ENCODE results near the gene CRISPLD2.

DNA sequence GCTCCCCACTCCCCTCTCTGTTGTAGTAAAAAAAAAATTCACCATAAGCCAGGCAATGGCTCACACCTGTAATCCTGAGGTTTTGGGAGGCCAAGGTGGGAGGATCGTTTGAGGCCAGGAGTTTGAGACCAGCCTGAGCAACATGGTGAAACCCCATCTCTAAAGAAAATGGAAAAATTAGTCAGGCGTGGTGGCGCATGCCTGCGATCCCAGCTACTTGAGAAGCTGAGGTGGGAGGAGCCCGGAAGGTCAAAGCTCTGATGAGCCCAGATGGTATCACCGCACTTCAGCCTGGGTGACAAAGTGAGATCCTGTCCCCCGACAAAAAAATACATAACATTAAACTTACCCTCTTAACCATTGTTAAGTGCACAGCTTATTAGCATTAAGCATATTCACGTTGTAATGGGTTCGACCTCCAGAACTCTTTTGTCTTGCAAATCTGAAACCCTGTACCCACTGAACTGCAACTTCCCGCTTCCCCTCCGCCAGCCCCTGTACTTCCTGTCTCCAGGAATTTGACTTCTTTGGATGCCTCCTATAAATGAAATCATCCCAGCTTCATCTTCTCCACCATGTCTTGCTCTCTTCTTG is 66.8 kb downstream of the CRISPLD2 start:
- TF ChIP-seq, protein P1, sequence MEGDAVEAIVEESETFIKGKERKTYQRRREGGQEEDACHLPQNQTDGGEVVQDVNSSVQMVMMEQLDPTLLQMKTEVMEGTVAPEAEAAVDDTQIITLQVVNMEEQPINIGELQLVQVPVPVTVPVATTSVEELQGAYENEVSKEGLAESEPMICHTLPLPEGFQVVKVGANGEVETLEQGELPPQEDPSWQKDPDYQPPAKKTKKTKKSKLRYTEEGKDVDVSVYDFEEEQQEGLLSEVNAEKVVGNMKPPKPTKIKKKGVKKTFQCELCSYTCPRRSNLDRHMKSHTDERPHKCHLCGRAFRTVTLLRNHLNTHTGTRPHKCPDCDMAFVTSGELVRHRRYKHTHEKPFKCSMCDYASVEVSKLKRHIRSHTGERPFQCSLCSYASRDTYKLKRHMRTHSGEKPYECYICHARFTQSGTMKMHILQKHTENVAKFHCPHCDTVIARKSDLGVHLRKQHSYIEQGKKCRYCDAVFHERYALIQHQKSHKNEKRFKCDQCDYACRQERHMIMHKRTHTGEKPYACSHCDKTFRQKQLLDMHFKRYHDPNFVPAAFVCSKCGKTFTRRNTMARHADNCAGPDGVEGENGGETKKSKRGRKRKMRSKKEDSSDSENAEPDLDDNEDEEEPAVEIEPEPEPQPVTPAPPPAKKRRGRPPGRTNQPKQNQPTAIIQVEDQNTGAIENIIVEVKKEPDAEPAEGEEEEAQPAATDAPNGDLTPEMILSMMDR (IDR thresholded peaks at IDR 0.05; ENCODE audit: low read depth, low read length): no peak
- no peak for TF ChIP-seq EZH2phosphoT487 (IDR thresholded peaks at IDR 0.05; ENCODE audit: low read depth)

Data from OCI-LY3 (cell line).